ENCODE data around the gene SDK2.

DNA sequence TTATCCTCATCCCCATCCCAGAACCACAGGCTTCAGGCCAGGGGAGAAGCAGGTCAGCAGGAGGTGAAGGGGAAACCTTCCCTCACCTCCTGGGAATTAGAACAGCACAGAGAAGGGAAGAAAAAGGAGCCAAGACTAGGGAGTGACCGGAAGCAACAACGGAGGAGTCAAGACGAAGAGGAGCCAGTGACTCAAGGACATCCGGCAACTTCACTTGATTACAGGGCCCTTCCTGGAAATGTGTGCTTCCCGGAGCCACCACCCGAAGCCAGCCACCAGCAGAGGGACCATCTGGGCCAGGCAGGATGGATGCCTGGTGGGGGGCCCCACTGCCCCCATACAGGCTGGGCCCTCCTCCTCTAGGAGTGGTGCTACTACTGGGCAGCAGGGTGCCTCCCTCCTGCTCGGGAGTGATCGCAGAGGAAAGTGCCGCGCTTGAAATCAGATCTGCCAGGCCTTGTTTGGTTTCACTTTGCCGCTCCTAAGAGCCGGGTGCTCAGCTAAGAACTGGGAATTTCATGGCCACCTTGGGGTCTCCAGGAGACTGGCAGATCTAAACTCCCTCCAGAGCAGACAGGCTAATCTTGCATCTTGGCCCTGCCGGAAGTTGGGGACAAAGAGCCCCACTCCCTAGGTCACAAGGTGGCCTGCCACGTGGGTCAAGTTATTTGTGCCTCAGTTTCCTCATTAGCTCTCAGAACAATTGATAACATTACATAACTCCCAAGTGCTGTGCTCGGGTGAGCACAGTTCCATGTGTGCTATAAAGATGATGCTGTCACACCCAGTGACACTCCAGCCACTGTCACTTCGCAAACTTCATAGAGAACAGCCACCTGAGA is 339.1 kb downstream of the SDK2 start:
- TF ChIP-seq FOXM1 (IDR thresholded peaks at IDR 0.05; ENCODE audit: borderline replicate concordance), result peak; percentile 50; the same call in 1 of the 2 replicates
- TF ChIP-seq, protein P1, sequence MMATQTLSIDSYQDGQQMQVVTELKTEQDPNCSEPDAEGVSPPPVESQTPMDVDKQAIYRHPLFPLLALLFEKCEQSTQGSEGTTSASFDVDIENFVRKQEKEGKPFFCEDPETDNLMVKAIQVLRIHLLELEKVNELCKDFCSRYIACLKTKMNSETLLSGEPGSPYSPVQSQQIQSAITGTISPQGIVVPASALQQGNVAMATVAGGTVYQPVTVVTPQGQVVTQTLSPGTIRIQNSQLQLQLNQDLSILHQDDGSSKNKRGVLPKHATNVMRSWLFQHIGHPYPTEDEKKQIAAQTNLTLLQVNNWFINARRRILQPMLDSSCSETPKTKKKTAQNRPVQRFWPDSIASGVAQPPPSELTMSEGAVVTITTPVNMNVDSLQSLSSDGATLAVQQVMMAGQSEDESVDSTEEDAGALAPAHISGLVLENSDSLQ (IDR thresholded peaks at IDR 0.05), result no peak
- TF ChIP-seq ZNF384 (IDR thresholded peaks at IDR 0.05), result no peak
- no peak for TF ChIP-seq SUZ12 (IDR thresholded peaks at IDR 0.05)
- TF ChIP-seq SP1 (IDR thresholded peaks at IDR 0.05), result no peak
- no peak for TF ChIP-seq LEF1 (IDR thresholded peaks at IDR 0.05; ENCODE audit: borderline replicate concordance)
- no peak for TF ChIP-seq FOXK2 (IDR thresholded peaks at IDR 0.05)
- TF ChIP-seq BHLHE40 (IDR thresholded peaks at IDR 0.05; ENCODE audit: borderline replicate concordance), result no peak
- no peak for TF ChIP-seq CTBP1 (IDR thresholded peaks at IDR 0.05; ENCODE audit: borderline replicate concordance)
- no peak for TF ChIP-seq TARDBP (IDR thresholded peaks at IDR 0.05)
